HepG2 (cell line): ENCODE results near the gene HMGCR. TPM values are rescaled to one million over a fixed set of nuclear protein-coding genes. Genes with fewer than 3 reads are reported as not detected.

ENCODE experiments used
- ATAC-seq: fragments of 200-7000 bp; cut with Tn5 transposase; 3 replicates; pipeline ENCODE4 v1.9.1; 2020; ENCODE audit warnings: mild to moderate bottlenecking, moderate library complexity
- BruUV-seq: library from RNA; stranded (reverse); fragments of 400-500 nt; replicated peaks from 2 replicates; lab custom pipeline; 2021; lab: Mats Ljungman, UMichigan
- CTCF ChIA-PET: fragments of 300-600 bp; formaldehyde crosslinking; extraction: SDS; loops from one replicate; lab custom pipeline; 2021; ENCODE audit warnings: low total read pairs, inconsistent platforms, low intra/inter-chr PET ratio; lab: Yijun Ruan, JAX
- POLR2A ChIA-PET: fragments of 350-600 bp; sonication (Branson Sonifier 250); formaldehyde crosslinking; loops from one replicate; lab custom pipeline; 2020; ENCODE audit warnings: antibody characterized with exemption, inconsistent platforms; lab: Yijun Ruan, JAX
- DNase-seq: peaks from one replicate; pipeline ENCODE4 v3.0.0-alpha.2; 2015; ENCODE audit warnings: low spot score
- FAIRE-seq: peaks from 3 replicates; lab custom pipeline; 2011; peaks lifted over from hg19 to GRCh38; lab: Jason Lieb, UNC
- H2AFZ ChIP-seq: one replicate; pipeline ENCODE4 v1.6.1; 2011; ENCODE audit warnings: low read length, inconsistent platforms
- H3K27ac ChIP-seq: fragments of 300-600 bp; 3 replicates; pipeline ENCODE4 v1.8.0; 2011; ENCODE audit warnings: mixed run types, mild to moderate bottlenecking, mixed read lengths, low read length, inconsistent platforms; ENCODE audit not compliant: insufficient read depth; ENCODE audit errors: extremely low read length
- H3K27me3 ChIP-seq, 2 experiments: fragments of 200-600 bp in 1 of 2; 2 replicates in 1 of 2; 3 replicates in 1 of 2; pipeline versions ENCODE4 v1.6.0 to v1.8.0; 2011; ENCODE audit warnings: low read length in 2 of 2, mild to moderate bottlenecking in 2 of 2, moderate library complexity in 2 of 2, inconsistent platforms in 1 of 2; ENCODE audit not compliant: insufficient read depth in 2 of 2, control insufficient read depth in 1 of 2
- H3K36me3 ChIP-seq, 2 experiments: fragments of 200-600 bp in 1 of 2; replicated peaks in 1 of 2; 2 replicates in 1 of 2; 3 replicates in 1 of 2; pipeline versions ENCODE4 v1.5.1 to v1.8.0; 2011; ENCODE audit warnings: low read length in 2 of 2, inconsistent platforms in 1 of 2; ENCODE audit not compliant: insufficient read depth in 2 of 2, control insufficient read depth in 1 of 2
- H3K4me1 ChIP-seq: 2 replicates; pipeline ENCODE4 v1.5.1; 2012; ENCODE audit warnings: low read length, inconsistent platforms; ENCODE audit not compliant: insufficient read depth
- H3K4me2 ChIP-seq: 2 replicates; pipeline ENCODE4 v1.6.0; 2011; ENCODE audit warnings: low read depth, low read length, inconsistent platforms
- H3K4me3 ChIP-seq, 3 experiments: fragments of 200-600 bp in 1 of 3; sonication (generic), shearing (Covaris generic) in 1 of 3; replicated peaks in 1 of 3; 2 replicates each; pipeline ENCODE4 v1.5.1; 2011 to 2016; ENCODE audit warnings: low read length in 3 of 3, inconsistent platforms in 2 of 3, low read depth in 2 of 3, mild to moderate bottlenecking in 2 of 3, control low read depth in 1 of 3, mixed read lengths in 1 of 3; ENCODE audit not compliant: insufficient read depth in 1 of 3
- H3K79me2 ChIP-seq: one replicate; pipeline ENCODE4 v1.6.1; 2011; ENCODE audit warnings: low read length, inconsistent platforms; ENCODE audit not compliant: insufficient read depth
- H3K9ac ChIP-seq: 2 replicates; pipeline ENCODE4 v1.6.0; 2011; ENCODE audit warnings: mild to moderate bottlenecking, low read depth, low read length, inconsistent platforms; ENCODE audit not compliant: insufficient read depth
- H3K9me3 ChIP-seq: 2 replicates; pipeline ENCODE4 v1.5.1; 2012; ENCODE audit warnings: mild to moderate bottlenecking, low read length
- H4K20me1 ChIP-seq: 2 replicates; pipeline ENCODE4 v1.6.0; 2011; ENCODE audit warnings: inconsistent platforms, mild to moderate bottlenecking, low read length, moderate library complexity; ENCODE audit not compliant: insufficient read depth
- KLF6 ChIP-seq: IDR thresholded peaks from 2 replicates; pipeline ENCODE4 v1.8.0; 2016; ENCODE audit warnings: missing biosample characterization, missing genetic modification reagents
- PAF1 ChIP-seq: IDR thresholded peaks from 2 replicates; pipeline ENCODE4 v1.6.1; 2016; ENCODE audit warnings: missing genetic modification reagents, missing compliant biosample characterization
- SRY ChIP-seq: sonication (generic); formaldehyde crosslinking; IDR thresholded peaks from 2 replicates; pipeline ENCODE4 v1.8.0; 2022; ENCODE audit warnings: mild to moderate bottlenecking, missing genetic modification reagents
- ZFP37 ChIP-seq: sonication (generic); formaldehyde crosslinking; IDR thresholded peaks from 2 replicates; pipeline ENCODE4 v1.4.0; 2020; ENCODE audit warnings: missing genetic modification reagents, borderline replicate concordance
- ZIK1 ChIP-seq: sonication (generic); formaldehyde crosslinking; IDR thresholded peaks from 2 replicates; pipeline ENCODE4 v1.5.0; 2020; ENCODE audit warnings: mild to moderate bottlenecking, low read depth, missing genetic modification reagents, borderline replicate concordance
- ZNF253 ChIP-seq: sonication (generic); formaldehyde crosslinking; IDR thresholded peaks from 2 replicates; pipeline ENCODE4 v1.8.0; 2022; ENCODE audit warnings: mild to moderate bottlenecking, missing genetic modification reagents, borderline replicate concordance
- ZNF431 ChIP-seq: sonication (generic); formaldehyde crosslinking; IDR thresholded peaks from 2 replicates; pipeline ENCODE4 v1.9.0; 2022; ENCODE audit warnings: missing genetic modification reagents, low read depth, mild to moderate bottlenecking, borderline replicate concordance
- ZNF710 ChIP-seq: sonication (generic); formaldehyde crosslinking; IDR thresholded peaks from 2 replicates; pipeline ENCODE4 v1.5.0; 2020; ENCODE audit warnings: mild to moderate bottlenecking, missing genetic modification reagents, borderline replicate concordance
- ZNF737 ChIP-seq: sonication (generic); formaldehyde crosslinking; IDR thresholded peaks from 2 replicates; pipeline ENCODE4 v1.5.0; 2020; ENCODE audit warnings: missing genetic modification reagents, mild to moderate bottlenecking, borderline replicate concordance
- ZNF768 ChIP-seq: sonication (generic); formaldehyde crosslinking; IDR thresholded peaks from 2 replicates; pipeline ENCODE4 v1.4.0; 2020; ENCODE audit warnings: missing genetic modification reagents
- WGBS: methylation state at CpG from one replicate; pipeline ENCODE4 v1.1.6; 2017; ENCODE audit warnings: low lambda C conversion rate; 5-methylcytosine and 5-hydroxymethylcytosine counted together
- in situ Hi-C: cut with HindIII; loops from 2 replicates; pipeline ENCODE4 v1.10.0; 2017; ENCODE audit warnings: low pct_unique_long_range_greater_than_20kb; ENCODE audit not compliant: extremely low pct_ligation_motif_present
- intact Hi-C: fragments of 100-400 bp; cut with micrococcal nuclease; formaldehyde crosslinking; loops from one replicate; pipeline ENCODE4 v1.10.0; 2022; ENCODE audit not compliant: unreplicated experiment
- polyA plus RNA-seq, 8 experiments: library from polyadenylated mRNA; depleted of rRNA in 3 of 8; stranded (reverse) in 7 of 8; unstranded in 1 of 8; fragments of >200 nt; fragmentation: Illumina TruSeq in 4 of 8; extraction: Trizol in 4 of 8; gene quantifications; 2 replicates each; pipeline versions ENCODE4 v1.2.1 to v1.2.3, GENCODE V29; 2011 to 2016; ENCODE audit warnings: low read depth in 4 of 8, missing spikeins in 1 of 8, mixed read lengths in 1 of 8; ENCODE audit not compliant: insufficient read depth in 1 of 8
- total RNA-seq, 5 experiments: library from RNA; depleted of rRNA; stranded (reverse); fragments of >200 nt; fragmentation: Illumina TruSeq; extraction: Trizol; gene quantifications; 2 replicates each; pipeline ENCODE4 v1.2.3, GENCODE V29; 2016; ENCODE audit warnings: low read depth in 1 of 5

The HMGCR gene
- total and polyA plus RNA-seq, 2 of the 13 experiments (the other 11 are each of a cell fraction or from before 2014, with no cell fraction given): 43.0 to 144 TPM

GRCh38 chr5:75355236-75355635, 18.2 kb downstream of the HMGCR start:
- no peak overlapping the region for H3K4me2 ChIP-seq
- BruUV-seq: no TSS peak
- H3K9me3 ChIP-seq: no peaks in the 10 kb centered on the region
- no peak overlapping the region for H3K9ac ChIP-seq
- no peak overlapping the region for H2AFZ ChIP-seq
- H3K79me2 ChIP-seq: peaks cover 11% of the 10 kb centered on the region
- ChIA-PET POLR2A (no interaction called here), CTCF (no interaction called here)
- no peaks in the 10 kb centered on the region for H3K4me1 ChIP-seq
- TF ChIP-seq ZNF431 (CRISPR knock-in tag): no peak
- TF ChIP-seq SRY (CRISPR knock-in tag): no peak
- TF ChIP-seq KLF6: no peak
- TF ChIP-seq PAF1 (CRISPR knock-in tag): no peak
- no peak for TF ChIP-seq ZNF768 (CRISPR knock-in tag)
- no peak for TF ChIP-seq ZIK1 (CRISPR knock-in tag)
- no peak for TF ChIP-seq ZFP37 (CRISPR knock-in tag)
- TF ChIP-seq ZNF253: no peak
- TF ChIP-seq ZNF710 (CRISPR knock-in tag): no peak
- TF ChIP-seq ZNF737 (CRISPR knock-in tag): no peak
- WGBS: 100% methylated on average over 6 of the region's 6 CpGs
- no peaks in the 10 kb centered on the region for H3K27me3 ChIP-seq
- no peak overlapping the region for H3K27ac ChIP-seq
- peaks cover 11% of the 10 kb centered on the region; the same call in 1 of the 2 replicates for H4K20me1 ChIP-seq
- in situ Hi-C loops (no loop called here), intact Hi-C loops (no loop called here)
- DNase-seq (no peak), FAIRE-seq (no peak), ATAC-seq (no peak)
- peaks cover 22 to 82% of the 10 kb centered on the region in 2 experiments for H3K36me3 ChIP-seq
- H3K4me3 ChIP-seq: no peak overlapping the region
